K562 (cell line): ENCODE data around the gene LHX3. TPM values are rescaled to one million over a fixed set of nuclear protein-coding genes. Genes with fewer than 3 reads are reported as not detected.
A peak's percentile ranks its signal among the peaks of the same experiment; 100 is the strongest.

Experiments
- CBX2 ChIP-seq: fragments of 200-600 bp; sonication (generic); IDR thresholded peaks from one replicate; pipeline ENCODE4 v1.6.1; 2012; ENCODE audit warnings: mild to moderate bottlenecking, low read length, inconsistent platforms; ENCODE audit not compliant: insufficient read depth, poor library complexity, severe bottlenecking
- CCNT2 ChIP-seq: IDR thresholded peaks from 2 replicates; pipeline ENCODE4 v1.6.1; 2011; ENCODE audit warnings: borderline replicate concordance, low read depth, mild to moderate bottlenecking, moderate library complexity, mixed read lengths, low read length; ENCODE audit not compliant: insufficient read length; ENCODE audit errors: extremely low read depth
- DNMT1 ChIP-seq: fragments of 450-650 bp; IDR thresholded peaks from 2 replicates; pipeline ENCODE4 v1.6.1; 2016; ENCODE audit warnings: antibody characterized with exemption, mild to moderate bottlenecking
- E2F6 ChIP-seq, 2 experiments: IDR thresholded peaks; 2 replicates each; pipeline ENCODE4 v1.6.1; 2011; ENCODE audit warnings: borderline replicate concordance in 1 of 2, control low read depth in 1 of 2, low read depth in 1 of 2, low read length in 1 of 2, mild to moderate bottlenecking in 1 of 2, mixed read lengths in 1 of 2, moderate library complexity in 1 of 2; ENCODE audit not compliant: insufficient read depth in 1 of 2, insufficient read length in 1 of 2, poor library complexity in 1 of 2, severe bottlenecking in 1 of 2; ENCODE audit errors: extremely low read depth in 1 of 2
- EZH2 ChIP-seq: IDR thresholded peaks from 2 replicates; pipeline ENCODE4 v1.6.1; 2012; ENCODE audit warnings: low read depth, mild to moderate bottlenecking, inconsistent platforms, low read length, borderline replicate concordance
- GABPA ChIP-seq: fragments of 200-800 bp; sonication (Bioruptor generic); conservative IDR thresholded peaks from 2 replicates; pipeline ENCODE4 v1.6.1; 2016; ENCODE audit warnings: low read depth, missing genetic modification characterization, missing compliant biosample characterization
- HIVEP1 ChIP-seq: fragments of 250-450 bp; sonication (Bioruptor Pico); IDR thresholded peaks from 2 replicates; pipeline ENCODE4 v1.4.0; 2020; ENCODE audit warnings: mild to moderate bottlenecking
- ILF3 ChIP-seq: fragments of 450-650 bp; IDR thresholded peaks from 2 replicates; pipeline ENCODE4 v1.6.1; 2018; ENCODE audit warnings: antibody characterized with exemption, mild to moderate bottlenecking, moderate library complexity, borderline replicate concordance
- MTA3 ChIP-seq: fragments of 450-650 bp; formaldehyde crosslinking; IDR thresholded peaks from 2 replicates; pipeline ENCODE4 v1.6.1; 2017; ENCODE audit warnings: mild to moderate bottlenecking, borderline replicate concordance
- NCOR1 ChIP-seq: fragments of 450-650 bp; IDR thresholded peaks from 2 replicates; pipeline ENCODE4 v1.6.1; 2016; ENCODE audit warnings: mild to moderate bottlenecking, moderate library complexity
- SLC30A9 ChIP-seq: fragments of 250-450 bp; sonication (Bioruptor Pico); IDR thresholded peaks from 2 replicates; pipeline ENCODE4 v1.8.0; 2022; ENCODE audit warnings: mild to moderate bottlenecking, moderate library complexity
- TBL1XR1 ChIP-seq, 2 experiments: IDR thresholded peaks; 2 replicates each; pipeline ENCODE4 v1.6.1; 2012; ENCODE audit warnings: improper control_type of control experiment in 2 of 2, low read length in 2 of 2, mild to moderate bottlenecking in 1 of 2
- TFE3 ChIP-seq: fragments of 450-650 bp; formaldehyde crosslinking; IDR thresholded peaks from 2 replicates; pipeline ENCODE4 v1.4.0; 2020; ENCODE audit warnings: mild to moderate bottlenecking, mixed read lengths
- TOE1 ChIP-seq, 2 experiments: fragments of 450-650 bp in 1 of 2; sonication (generic) in 1 of 2; formaldehyde crosslinking in 1 of 2; IDR thresholded peaks; 2 replicates each; pipeline versions ENCODE4 v1.7.1 to v1.8.0; 2016 to 2022; ENCODE audit warnings: borderline replicate concordance in 2 of 2, mild to moderate bottlenecking in 2 of 2, antibody characterized with exemption in 1 of 2, inconsistent platforms in 1 of 2, low read depth in 1 of 2, missing genetic modification reagents in 1 of 2, moderate library complexity in 1 of 2
- ZBTB49 ChIP-seq: sonication (generic); formaldehyde crosslinking; IDR thresholded peaks from 2 replicates; pipeline ENCODE4 v1.8.0; 2022; ENCODE audit warnings: missing genetic modification reagents, mild to moderate bottlenecking, borderline replicate concordance
- ZNF197 ChIP-seq: fragments of 200-800 bp; sonication (Bioruptor generic); IDR thresholded peaks from 2 replicates; pipeline ENCODE4 v1.6.1; 2016; ENCODE audit warnings: low read depth, missing genetic modification characterization, missing compliant biosample characterization
- polyA plus RNA-seq, 8 experiments: library from polyadenylated mRNA; depleted of rRNA in 4 of 8; stranded (reverse) in 5 of 8; unstranded in 3 of 8; fragments of >200 nt; fragmentation: Nextera tagmentation in 2 of 8; fragmentation: Illumina TruSeq in 1 of 8; extraction: Ambion mirVana in 2 of 8; extraction: Trizol in 1 of 8; gene quantifications; 2 replicates each; pipeline versions ENCODE4 v1.2.1 to v1.2.3, GENCODE V29; 2011 to 2014; ENCODE audit warnings: inconsistent platforms in 1 of 8, missing spikeins in 1 of 8
- total RNA-seq, 7 experiments: library from RNA; depleted of rRNA in 6 of 7; stranded (reverse); fragments of >200 nt in 6 of 7; fragmentation: Illumina TruSeq in 2 of 7; extraction: Trizol in 2 of 7; gene quantifications; 2 replicates each; pipeline versions ENCODE4 v1.2.1 to v1.2.3, GENCODE V29; 2011 to 2021; ENCODE audit warnings: low replicate concordance in 1 of 7
- TF ChIP-seq, protein P1 (sequence below), 2 experiments: fragments of 450-650 bp in 1 of 2; sonication (generic) in 1 of 2; formaldehyde crosslinking in 1 of 2; IDR thresholded peaks in 1 of 2; conservative IDR thresholded peaks in 1 of 2; 2 replicates each; pipeline versions ENCODE4 v1.6.1 to v1.8.1; 2016 to 2023; ENCODE audit warnings: mild to moderate bottlenecking in 2 of 2, moderate library complexity in 2 of 2, inconsistent platforms in 1 of 2, missing genetic modification reagents in 1 of 2
- TF ChIP-seq, protein P2 (sequence below): sonication (generic); formaldehyde crosslinking; IDR thresholded peaks from 2 replicates; pipeline ENCODE4 v1.9.0; 2022; ENCODE audit warnings: mild to moderate bottlenecking, missing genetic modification reagents

Gene LHX3
- total and polyA plus RNA-seq, 9 of the 15 experiments (the other 6 are each of a cell fraction or from before 2014, with no cell fraction given) = 0.09 TPM; not detected in 8

GRCh38 chr9:136206602-136207275 is 1.8 kb upstream of the LHX3 start (continued):
- TF ChIP-seq ZBTB49 (CRISPR knock-in tag) (no peak), GABPA (tag) (peak; percentile 42; the same call in 1 of the 2 replicates), EZH2 (no peak), E2F6 (IDR thresholded peaks at IDR 0.05; ENCODE audit: borderline replicate concordance in 1 of 2, extremely low read depth in 1 of 2, insufficient read depth in 1 of 2, insufficient read length in 1 of 2, low read depth in 1 of 2, low read length in 1 of 2, poor library complexity in 1 of 2, severe bottlenecking in 1 of 2) (peak; percentile 17 to 56), CCNT2 (no peak), MTA3 (peak; percentile 31; the same call in 1 of the 2 replicates), ILF3 (no peak), NCOR1 (no peak), ZNF197 (peak; percentile 77), TOE1 (IDR thresholded peaks at IDR 0.05; ENCODE audit: borderline replicate concordance) (no peak), TOE1 (CRISPR knock-in tag; IDR thresholded peaks at IDR 0.05; ENCODE audit: borderline replicate concordance, low read depth) (no peak), SLC30A9 (CRISPR knock-in tag) (no peak), CBX2 (no peak), HIVEP1 (CRISPR knock-in tag) (0 out of 2 replicates have a peak, but pooled peaks have one; percentile 41), TBL1XR1 (IDR thresholded peaks at IDR 0.05; ENCODE audit: low read length in 2 of 2) (peak in 1 of 2 experiments; percentile 75; a peak in 1 of 4 replicates), DNMT1 (no peak), TFE3 (CRISPR knock-in tag) (no peak)
- TF ChIP-seq, protein P1, sequence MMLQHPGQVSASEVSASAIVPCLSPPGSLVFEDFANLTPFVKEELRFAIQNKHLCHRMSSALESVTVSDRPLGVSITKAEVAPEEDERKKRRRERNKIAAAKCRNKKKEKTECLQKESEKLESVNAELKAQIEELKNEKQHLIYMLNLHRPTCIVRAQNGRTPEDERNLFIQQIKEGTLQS (IDR thresholded peaks at IDR 0.05) = peak; percentile 91
- TF ChIP-seq, protein P1 (CRISPR knock-in tag; conservative IDR thresholded peaks at IDR 0.05) = no peak
- TF ChIP-seq, protein P2, sequence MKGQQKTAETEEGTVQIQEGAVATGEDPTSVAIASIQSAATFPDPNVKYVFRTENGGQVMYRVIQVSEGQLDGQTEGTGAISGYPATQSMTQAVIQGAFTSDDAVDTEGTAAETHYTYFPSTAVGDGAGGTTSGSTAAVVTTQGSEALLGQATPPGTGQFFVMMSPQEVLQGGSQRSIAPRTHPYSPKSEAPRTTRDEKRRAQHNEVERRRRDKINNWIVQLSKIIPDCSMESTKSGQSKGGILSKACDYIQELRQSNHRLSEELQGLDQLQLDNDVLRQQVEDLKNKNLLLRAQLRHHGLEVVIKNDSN = peak; percentile 31; the same call in 1 of the 2 replicates
